SKM-1 (cell line): ENCODE measurements around the gene PTRH1.

Experiments used
- DNase-seq: peaks from one replicate; lab custom pipeline; 2025; ENCODE audit not compliant: unreplicated experiment; lab: John Stamatoyannopoulos, UW

Gene PTRH1

GRCh38 chr9:127742435-127743088 lies 27.1 kb upstream of the PTRH1 start:
- DNase-seq: no peak

GRCh38 chr9:127741831-127742434 lies 26.5 kb upstream of the PTRH1 start:
- no peak for DNase-seq

- DNase-seq: no peak
Observed at GRCh38 chr9:127739614-127740330, 24.3 kb upstream of the PTRH1 start.

DNA sequence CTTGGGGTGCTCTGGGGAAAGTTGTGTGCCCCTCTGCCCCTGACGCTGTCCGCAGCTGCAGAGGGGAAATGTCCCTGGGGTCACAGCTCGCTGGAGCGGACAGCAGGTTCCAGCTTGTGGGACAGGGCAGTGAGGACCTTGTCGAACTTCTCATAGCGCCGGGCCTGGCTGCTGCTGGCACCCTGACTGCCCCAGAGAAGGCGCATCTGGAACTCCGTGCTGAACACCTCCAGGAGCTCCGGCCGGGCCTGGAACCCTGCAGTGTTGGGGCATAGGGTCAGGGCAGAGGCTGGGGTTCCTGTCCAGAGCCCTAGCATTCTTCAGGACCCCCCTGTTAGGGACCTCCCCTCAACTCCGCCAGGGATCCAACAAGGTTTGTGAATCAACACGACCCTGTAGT lies 23.2 kb upstream of the PTRH1 start:
- DNase-seq: no peak

GRCh38 chr9:127735530-127736185 lies 20.2 kb upstream of the PTRH1 start:
- DNase-seq: no peak

DNA sequence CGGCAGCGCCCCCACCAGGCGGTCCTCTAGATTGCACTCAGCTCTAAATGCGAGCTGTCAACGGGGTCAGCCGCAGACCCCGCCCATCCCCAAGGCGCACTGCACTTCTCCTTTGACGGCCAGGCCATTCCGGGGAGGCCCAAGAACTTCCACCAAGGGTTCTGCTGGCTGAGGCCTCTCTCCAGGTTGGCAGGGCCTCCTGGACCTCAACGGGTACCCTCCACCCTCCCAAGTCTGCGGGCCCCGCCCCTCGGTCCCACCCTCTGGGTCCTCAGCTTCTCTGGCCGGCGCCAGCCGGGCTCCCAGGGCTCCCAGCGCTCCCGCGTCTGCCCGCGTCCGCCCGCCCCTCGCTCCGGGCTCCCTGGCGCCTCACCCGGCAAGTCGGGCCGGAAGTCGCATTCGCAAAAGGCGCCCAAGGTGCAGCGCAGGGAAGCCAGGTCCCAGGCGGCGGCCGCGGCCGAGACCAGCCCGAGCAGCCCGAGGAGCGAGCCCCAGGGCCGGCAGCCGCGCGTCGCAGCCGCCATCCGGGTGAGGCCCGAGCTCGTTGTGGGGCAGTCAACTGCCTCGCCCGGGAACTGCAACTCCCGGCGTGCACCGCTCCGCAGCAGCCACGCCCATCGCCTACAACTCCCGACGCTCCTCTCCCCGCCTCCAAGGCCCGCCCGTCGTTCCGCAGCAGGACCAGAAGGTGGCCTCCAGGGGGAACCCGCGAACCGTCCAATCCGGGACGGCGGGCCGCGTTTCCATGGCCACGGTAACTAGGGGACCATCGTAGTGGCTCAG lies 19.5 kb upstream of the PTRH1 start, which contains the start of gene TOR2A:
TSS of gene TOR2A (minus strand) at position 548 of the 783 bp plus-strand sequence. CDS start at position 524, 24 bp downstream.
- peak; percentile 97 for DNase-seq

DNA sequence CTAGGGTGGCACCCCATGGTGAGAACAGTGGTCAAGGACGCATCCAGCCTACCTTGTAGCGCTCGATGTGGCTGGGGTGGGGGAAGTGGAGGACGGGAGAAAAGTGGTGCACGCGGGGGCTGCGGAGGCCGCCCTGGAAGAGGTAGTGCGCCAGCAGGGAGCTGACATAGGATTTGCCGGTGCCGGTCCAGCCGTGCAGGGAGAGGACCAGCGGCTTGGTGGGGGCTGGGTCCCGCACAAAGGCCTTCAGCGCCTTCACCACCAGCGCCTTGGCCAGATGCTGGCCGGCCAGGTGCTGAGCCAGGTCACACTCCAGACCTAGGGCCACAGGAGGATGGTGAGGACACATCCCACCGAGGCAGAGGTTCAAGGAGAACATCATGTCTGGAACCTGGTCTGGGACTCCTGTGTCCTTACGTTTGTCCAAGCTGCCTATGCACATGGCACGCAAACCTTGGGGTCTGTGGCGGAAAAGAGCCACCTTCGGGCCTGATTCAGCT lies 18.8 kb upstream of the PTRH1 start:
- no peak for DNase-seq

DNA sequence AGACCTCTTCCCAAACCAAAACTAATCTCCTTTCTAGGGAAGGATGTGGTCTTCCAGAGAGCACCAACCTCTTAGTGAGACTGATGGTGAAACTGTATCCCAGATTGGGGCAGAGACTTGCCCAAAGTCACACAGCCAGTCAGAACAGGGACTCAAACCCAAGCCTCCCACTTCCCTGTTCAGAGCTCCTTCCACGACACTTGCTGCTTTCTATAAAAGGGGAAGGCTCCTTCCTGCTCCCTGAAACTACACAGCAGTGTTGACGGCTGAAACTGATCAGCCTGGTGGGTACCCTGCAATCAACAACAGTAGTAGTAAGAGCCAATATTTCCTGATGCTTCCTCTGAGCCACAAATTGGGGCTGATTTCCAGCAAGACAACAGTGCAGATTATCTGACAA lies 18.2 kb upstream of the PTRH1 start:
- no peak for DNase-seq

DNA sequence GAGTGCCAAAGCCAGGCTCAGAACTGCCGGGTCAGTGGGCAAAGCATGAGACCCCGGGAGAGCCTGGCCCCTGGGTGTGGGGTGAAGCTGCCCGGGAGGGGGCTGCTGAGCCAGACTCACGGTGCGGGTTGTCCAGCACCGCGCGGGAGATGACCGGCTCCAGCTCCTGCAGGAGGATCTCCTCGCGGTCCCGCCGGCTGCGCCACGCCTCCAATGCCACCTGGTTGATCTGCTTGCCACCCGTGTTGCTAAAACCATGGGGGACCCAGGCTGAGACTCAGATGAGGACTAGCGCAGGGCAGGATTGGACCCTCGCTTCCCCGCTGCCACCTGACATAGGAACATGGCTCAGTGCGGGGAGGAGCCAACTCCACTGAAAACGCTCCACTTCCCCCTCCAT lies 17.0 kb upstream of the PTRH1 start:
- no peak for DNase-seq

- no peak for DNase-seq
Observed at GRCh38 chr9:127731938-127732337, 16.5 kb upstream of the PTRH1 start.

- no peak for DNase-seq
Observed at GRCh38 chr9:127730799-127731410, 15.4 kb upstream of the PTRH1 start.

GRCh38 chr9:127730262-127730661 lies 14.8 kb upstream of the PTRH1 start:
- DNase-seq: no peak

DNA sequence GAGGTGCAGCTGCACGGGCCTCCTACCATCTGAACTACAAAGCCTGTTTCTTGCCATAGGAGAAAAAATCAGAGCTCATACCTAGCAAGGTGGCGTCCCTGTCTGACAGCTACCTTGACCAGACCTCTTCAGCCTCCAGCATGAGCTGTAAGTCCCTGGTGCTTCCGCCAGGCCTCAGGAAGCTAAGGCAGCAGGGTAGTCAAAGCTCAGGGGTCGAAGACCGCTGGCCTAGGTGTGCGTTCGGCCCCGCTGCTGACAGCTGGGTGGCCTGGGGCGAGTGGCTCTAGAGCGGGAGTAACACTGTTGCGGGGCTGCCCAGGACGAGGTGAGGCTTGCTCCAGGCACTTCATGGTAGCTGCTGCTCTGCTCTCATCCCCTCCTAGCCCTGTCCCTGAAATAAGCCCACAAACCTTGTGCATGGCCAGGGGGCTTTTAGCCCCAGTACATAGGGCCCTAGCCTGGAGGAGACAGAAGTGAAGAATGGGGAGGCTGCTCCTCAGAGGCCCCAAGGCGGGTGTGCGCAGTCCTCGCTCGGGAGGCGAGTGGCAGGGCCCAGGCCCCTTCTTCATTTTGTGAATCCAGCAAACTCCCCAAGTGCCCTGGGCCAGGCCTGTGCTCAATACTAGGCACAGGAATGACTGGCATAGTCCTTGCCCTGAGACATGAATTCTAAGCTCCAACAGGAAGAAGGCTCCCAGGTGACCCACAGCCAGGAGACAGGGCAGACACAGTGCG lies 14.2 kb upstream of the PTRH1 start:
- no peak for DNase-seq

DNA sequence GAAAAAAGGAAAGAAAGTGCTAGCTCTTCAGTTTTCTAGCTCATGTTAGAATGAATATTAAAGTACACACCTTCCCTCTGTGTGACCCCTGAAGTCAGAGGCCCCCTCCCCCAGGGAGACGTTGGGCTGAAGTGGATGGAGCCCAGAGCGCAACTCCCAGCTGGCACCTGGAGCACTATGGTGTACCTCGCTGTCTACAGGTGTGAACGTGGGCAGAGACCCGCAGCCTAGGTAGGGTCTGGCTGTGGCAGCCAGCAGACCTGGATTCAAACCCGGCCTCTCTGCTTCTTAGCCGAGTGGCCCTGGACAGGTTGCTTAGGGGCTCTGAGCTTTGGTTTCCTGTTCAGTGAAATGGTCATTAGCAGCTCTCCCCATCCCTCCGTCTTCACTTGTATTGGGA lies 13.3 kb upstream of the PTRH1 start:
- no peak for DNase-seq

DNA sequence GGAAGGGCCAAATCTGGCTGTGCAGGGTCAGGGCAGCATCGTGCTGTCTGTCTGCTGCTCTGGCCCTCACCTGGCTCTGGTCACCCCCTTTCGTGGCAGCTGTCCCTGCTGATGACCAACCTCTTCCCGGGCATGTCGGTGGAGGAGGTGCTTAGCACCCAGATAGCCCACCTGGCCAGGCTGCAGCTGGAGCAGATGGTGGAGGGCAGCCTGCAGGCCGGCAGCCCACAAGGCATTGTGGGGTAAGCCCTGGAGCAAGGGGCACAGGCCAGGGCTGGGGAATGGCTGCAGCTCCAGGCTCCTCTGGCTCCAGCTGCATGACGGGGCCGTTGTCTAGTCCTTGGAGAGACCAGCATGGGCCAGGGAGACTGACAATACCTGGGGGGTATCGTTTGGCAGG lies 11.4 kb upstream of the PTRH1 start:
- DNase-seq: no peak

- DNase-seq: no peak
Observed at GRCh38 chr9:127724012-127724411, 8.5 kb upstream of the PTRH1 start.

GRCh38 chr9:127723444-127723843 lies 8.0 kb upstream of the PTRH1 start:
- no peak for DNase-seq

GRCh38 chr9:127723013-127723412 lies 7.5 kb upstream of the PTRH1 start:
- no peak for DNase-seq

GRCh38 chr9:127722055-127722745 lies 6.7 kb upstream of the PTRH1 start:
- DNase-seq: no peak
